ENCODE data around the gene ASB1. TPM values are rescaled to one million over a fixed set of nuclear protein-coding genes. Genes with fewer than 3 reads are reported as not detected.

ASB1 gene
- polyA plus RNA-seq, 1 donor (not counting 4 experiments of a cell fraction or from before 2014, with no cell fraction given) = 13.0 TPM

- no peaks in the 10 kb centered on the region for H3K36me3 ChIP-seq (ENCODE audit: control insufficient read depth in 2 of 2, extremely low read depth in 1 of 2, insufficient read depth in 2 of 2, low read length in 2 of 2)
- no peaks in the 10 kb centered on the region for H3K9me1 ChIP-seq (ENCODE audit: control insufficient read depth, extremely low read depth, insufficient read depth, low read length)
- peaks cover 3% of the 10 kb centered on the region for H4K20me1 ChIP-seq (ENCODE audit: control insufficient read depth, extremely low read depth, insufficient read depth, low read length)
- H3K4me2 ChIP-seq (ENCODE audit: control insufficient read depth, extremely low read depth, insufficient read depth, low read depth, low read length) = no peak overlapping the region
- dilution Hi-C loops (cut with MboI; ENCODE audit: extremely low pct_ligation_motif_present, low sequenced_read_pairs) = no loop called here
- H3K9ac ChIP-seq (ENCODE audit: control insufficient read depth, extremely low read depth, insufficient read depth, low read length) = no peak overlapping the region
- H3K79me2 ChIP-seq (ENCODE audit: control insufficient read depth, insufficient read depth, low read length) = no peaks in the 10 kb centered on the region
- no peak overlapping the region for H3K4me3 ChIP-seq (ENCODE audit: control insufficient read depth in 2 of 3, extremely low read depth in 1 of 3, insufficient read depth in 2 of 3, low read depth in 1 of 3, low read length in 3 of 3)
- TF ChIP-seq CTCF (optimal IDR thresholded peaks at IDR 0.05 in 1 of 3, IDR thresholded peaks at IDR 0.05 in 1 of 3, conservative IDR thresholded peaks at IDR 0.05 in 1 of 3; ENCODE audit: extremely low read depth in 1 of 3, insufficient read depth in 2 of 3, low read length in 3 of 3) (no peak), EZH2 (IDR thresholded peaks at IDR 0.05; ENCODE audit: low read length) (no peak)
- no peak overlapping the region for H3K27ac ChIP-seq (ENCODE audit: control insufficient read depth, insufficient read depth, low read length)
- no peak overlapping the region for H2AFZ ChIP-seq (ENCODE audit: control insufficient read depth, low read length)
- FAIRE-seq (no peak), DNase-seq (ENCODE audit: low read depth, low spot score) (no peak)
- no peaks in the 10 kb centered on the region for H3K4me1 ChIP-seq (ENCODE audit: control insufficient read depth, extremely low read depth, insufficient read depth, low read length)
- H3K9me3 ChIP-seq (ENCODE audit: control insufficient read depth, low read depth, low read length) = peaks cover 2% of the 10 kb centered on the region
- H3K27me3 ChIP-seq (ENCODE audit: control insufficient read depth, extremely low read depth, insufficient read depth, low read length) = no peaks in the 10 kb centered on the region
Measured at GRCh38 chr2:238487134-238487533, 60.4 kb downstream of the ASB1 start.

- Histone ChIP-seq H4K20me1 (ENCODE audit: control insufficient read depth, extremely low read depth, insufficient read depth, low read length) (peaks cover 3% of the 10 kb centered on the region), H3K9me3 (ENCODE audit: control insufficient read depth, low read depth, low read length) (peaks cover 2% of the 10 kb centered on the region), H3K4me3 (ENCODE audit: control insufficient read depth in 2 of 3, extremely low read depth in 1 of 3, insufficient read depth in 2 of 3, low read depth in 1 of 3, low read length in 3 of 3) (no peak overlapping the region), H3K4me1 (ENCODE audit: control insufficient read depth, extremely low read depth, insufficient read depth, low read length) (no peaks in the 10 kb centered on the region), H3K4me2 (ENCODE audit: control insufficient read depth, extremely low read depth, insufficient read depth, low read depth, low read length) (no peak overlapping the region), H3K27ac (ENCODE audit: control insufficient read depth, insufficient read depth, low read length) (no peak overlapping the region), H3K79me2 (ENCODE audit: control insufficient read depth, insufficient read depth, low read length) (no peaks in the 10 kb centered on the region), H3K36me3 (ENCODE audit: control insufficient read depth in 2 of 2, extremely low read depth in 1 of 2, insufficient read depth in 2 of 2, low read length in 2 of 2) (no peaks in the 10 kb centered on the region), H2AFZ (ENCODE audit: control insufficient read depth, low read length) (no peak overlapping the region), H3K27me3 (ENCODE audit: control insufficient read depth, extremely low read depth, insufficient read depth, low read length) (no peaks in the 10 kb centered on the region), H3K9me1 (ENCODE audit: control insufficient read depth, extremely low read depth, insufficient read depth, low read length) (no peaks in the 10 kb centered on the region), H3K9ac (ENCODE audit: control insufficient read depth, extremely low read depth, insufficient read depth, low read length) (no peak overlapping the region)
- FAIRE-seq (no peak), DNase-seq (ENCODE audit: low read depth, low spot score) (no peak)
- dilution Hi-C loops (cut with MboI; ENCODE audit: extremely low pct_ligation_motif_present, low sequenced_read_pairs) = no loop called here
- TF ChIP-seq CTCF (optimal IDR thresholded peaks at IDR 0.05 in 1 of 3, IDR thresholded peaks at IDR 0.05 in 1 of 3, conservative IDR thresholded peaks at IDR 0.05 in 1 of 3; ENCODE audit: extremely low read depth in 1 of 3, insufficient read depth in 2 of 3, low read length in 3 of 3) (no peak), EZH2 (IDR thresholded peaks at IDR 0.05; ENCODE audit: low read length) (no peak)
Measured at GRCh38 chr2:238487652-238488346, 61.1 kb downstream of the ASB1 start.

Data from keratinocyte (primary cell).